GM18873 (cell line): ENCODE results near the gene CACNA2D1.

ENCODE experiments used
- ATAC-seq: cut with Tn5 transposase; IDR thresholded peaks from one replicate; pipeline ENCODE4 v1.9.1; 2021; ENCODE audit warnings: mild to moderate bottlenecking, moderate library complexity, moderate number of reproducible peaks; ENCODE audit not compliant: unreplicated experiment, low FRiP score

Gene CACNA2D1

DNA sequence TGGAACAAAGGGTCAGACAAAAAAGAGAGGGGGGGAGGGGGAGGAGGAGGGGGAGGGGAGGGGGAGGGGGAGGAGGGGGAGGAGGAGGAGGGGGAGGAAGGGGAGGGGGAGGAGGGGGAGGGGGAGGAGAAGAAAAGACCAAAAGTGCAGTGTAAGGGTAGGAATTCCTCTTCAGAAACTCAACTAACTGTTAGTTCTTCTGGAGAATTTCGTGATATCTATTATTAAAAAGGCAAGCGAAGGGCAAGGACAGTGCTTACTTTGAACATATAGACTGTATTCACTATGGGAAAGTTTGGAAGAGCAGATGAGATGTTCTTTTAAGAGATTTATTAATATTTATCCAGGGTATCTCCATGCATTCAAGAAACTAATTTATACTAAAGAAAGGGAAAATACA lies 258.1 kb downstream of the CACNA2D1 start:
- no peak for ATAC-seq

DNA sequence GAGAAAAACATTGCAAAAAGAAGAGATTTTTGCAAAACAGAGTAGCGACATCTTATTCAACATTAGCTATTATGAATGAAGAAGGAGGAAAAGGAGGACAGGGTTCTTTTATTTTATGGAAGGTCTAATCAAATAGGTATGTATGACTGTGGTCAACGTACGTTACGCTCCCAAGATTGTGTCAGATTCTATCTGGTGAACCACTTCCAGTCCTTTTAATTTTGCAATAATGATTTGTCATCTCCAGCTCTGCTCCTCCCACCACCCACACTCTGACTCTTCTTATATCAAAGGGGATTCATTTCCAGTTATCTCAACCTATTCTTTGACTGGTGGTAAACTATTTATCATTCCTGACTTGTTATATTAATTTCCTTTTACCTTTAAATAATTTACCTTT lies 259.9 kb downstream of the CACNA2D1 start:
- no peak for ATAC-seq

DNA sequence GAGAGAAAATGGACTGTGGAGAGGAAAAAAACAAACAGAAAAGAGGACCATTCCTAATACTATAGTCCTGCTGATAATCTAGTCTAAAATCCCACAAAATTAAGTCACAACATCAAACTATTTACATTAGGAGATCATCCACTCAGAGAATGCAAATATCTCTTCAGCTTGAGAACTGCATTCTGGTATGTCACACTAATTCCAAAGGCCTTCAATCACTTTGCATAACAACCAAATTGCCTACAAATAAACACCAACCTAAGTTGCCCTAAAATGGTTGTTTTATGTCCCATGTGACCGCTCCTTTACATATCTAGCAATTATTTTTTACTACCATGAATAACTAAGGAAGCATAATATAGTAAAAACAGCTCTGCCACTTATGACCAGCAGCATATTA lies 264.3 kb downstream of the CACNA2D1 start:
- ATAC-seq: no peak

DNA sequence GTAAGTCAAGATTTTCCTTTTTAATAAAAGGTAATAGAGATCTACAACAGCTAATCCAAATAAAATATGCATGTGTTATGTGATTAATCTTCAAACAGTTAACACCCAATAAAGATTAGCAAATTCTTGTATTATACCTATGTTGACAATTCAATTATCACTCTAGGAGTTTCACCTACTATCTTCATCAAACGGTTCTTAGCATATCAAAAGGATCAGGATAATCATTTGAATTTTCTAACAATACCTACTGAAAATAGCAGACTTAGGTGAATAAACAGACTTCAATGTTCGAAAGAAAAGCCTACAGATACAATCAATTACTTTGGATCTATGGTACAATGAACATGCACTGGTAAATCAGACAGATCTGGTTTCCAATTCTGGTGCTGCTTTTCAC lies 268.3 kb downstream of the CACNA2D1 start:
- ATAC-seq: no peak

DNA sequence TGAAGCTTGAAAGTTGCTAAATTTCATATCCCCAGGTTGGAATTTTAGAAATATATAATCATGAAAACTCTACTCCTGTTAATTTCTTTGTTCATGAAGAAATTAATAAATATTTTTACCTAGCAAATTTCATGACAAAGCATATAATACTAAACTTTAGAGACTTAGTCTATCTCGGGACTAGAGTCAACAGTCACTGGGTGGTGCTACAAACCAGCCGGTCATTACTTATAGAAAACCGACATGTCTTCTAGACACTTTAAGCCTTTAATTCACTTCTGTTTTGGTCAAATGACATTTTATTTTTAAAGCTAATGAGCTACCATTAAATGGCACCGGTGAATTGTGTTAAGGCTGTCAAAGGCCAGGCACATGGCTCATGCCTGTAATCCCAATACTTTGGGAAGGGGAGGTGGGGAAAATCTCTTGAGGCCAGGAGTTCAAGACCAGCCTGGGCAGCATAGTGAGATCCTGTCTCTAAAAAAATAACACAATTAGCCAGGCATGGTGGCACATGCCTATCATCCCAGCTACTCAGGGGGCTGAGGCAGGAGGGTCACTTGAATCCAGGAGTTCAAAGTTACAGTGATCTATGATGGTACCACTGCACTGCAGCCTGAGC lies 270.1 kb downstream of the CACNA2D1 start:
- no peak for ATAC-seq

DNA sequence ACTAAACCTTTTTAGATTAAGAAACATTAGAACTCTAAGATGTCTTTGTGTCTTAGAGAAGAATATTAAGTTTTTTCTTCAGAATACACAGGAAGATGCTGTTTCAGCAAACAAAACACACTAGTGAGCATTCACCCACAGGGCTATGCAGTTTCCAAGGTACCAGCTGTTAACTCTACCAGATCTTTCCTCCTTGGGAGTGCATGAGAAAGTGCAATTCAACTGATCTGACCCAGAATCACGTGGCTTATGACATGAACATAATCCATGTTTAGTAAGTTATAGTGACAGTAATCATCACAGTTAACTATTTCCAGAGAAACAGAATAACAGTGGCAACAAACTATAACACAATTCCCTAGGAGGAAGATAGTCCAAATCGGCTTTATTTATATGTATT lies 270.7 kb downstream of the CACNA2D1 start:
- ATAC-seq: no peak

DNA sequence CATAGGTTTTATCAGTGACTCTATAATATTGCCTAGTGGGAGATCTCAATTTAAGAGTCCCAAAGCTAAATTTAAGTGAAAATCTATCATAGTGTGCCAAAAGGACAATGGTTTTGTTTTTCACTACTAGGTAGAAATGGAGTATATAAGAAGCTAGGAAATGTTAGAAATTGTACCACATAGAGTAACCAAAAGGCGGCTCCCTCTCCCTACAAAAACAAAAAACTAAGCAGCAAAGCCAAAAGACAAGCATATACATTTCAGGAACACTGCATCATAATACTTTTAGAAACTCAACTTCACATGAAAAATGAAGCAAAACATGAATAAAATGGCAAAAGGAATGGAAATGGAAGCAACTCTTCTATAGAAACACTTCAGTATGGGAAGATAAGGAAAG lies 271.6 kb downstream of the CACNA2D1 start:
- ATAC-seq: no peak

DNA sequence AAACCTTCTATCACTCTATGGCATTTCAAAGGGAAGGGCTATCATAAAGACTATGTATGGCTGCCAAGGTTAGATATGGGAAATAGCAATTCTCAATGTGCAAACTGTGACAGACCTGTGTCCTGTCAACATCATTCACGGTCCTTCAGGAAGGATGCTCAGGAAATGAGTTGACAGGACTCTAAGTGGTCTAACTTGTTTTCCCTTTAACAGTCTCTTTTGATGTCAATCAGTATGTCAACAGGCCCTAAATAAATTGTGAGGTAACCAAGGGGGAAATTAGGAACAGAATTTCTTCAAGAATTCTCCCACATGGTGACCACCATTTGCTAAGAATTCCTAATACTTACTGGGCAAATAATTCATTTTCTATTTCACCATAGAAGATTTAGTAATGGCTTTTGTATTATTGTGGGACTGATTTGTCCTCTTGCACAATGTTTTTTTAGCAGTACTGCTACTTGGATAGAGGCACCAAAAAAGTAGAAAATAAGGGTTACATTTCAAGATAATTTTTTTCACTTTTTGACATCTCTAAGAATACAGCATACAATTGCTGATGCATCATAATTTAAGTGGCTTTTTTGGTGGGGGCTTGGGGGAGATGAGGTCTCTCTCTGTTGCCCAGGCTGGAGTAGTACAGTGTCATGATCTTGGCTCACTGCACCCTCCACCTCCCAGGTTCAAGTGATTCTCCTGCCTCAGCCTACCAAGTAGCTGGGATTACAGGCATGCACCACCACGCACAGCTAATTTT lies 275.8 kb downstream of the CACNA2D1 start:
- ATAC-seq: no peak

DNA sequence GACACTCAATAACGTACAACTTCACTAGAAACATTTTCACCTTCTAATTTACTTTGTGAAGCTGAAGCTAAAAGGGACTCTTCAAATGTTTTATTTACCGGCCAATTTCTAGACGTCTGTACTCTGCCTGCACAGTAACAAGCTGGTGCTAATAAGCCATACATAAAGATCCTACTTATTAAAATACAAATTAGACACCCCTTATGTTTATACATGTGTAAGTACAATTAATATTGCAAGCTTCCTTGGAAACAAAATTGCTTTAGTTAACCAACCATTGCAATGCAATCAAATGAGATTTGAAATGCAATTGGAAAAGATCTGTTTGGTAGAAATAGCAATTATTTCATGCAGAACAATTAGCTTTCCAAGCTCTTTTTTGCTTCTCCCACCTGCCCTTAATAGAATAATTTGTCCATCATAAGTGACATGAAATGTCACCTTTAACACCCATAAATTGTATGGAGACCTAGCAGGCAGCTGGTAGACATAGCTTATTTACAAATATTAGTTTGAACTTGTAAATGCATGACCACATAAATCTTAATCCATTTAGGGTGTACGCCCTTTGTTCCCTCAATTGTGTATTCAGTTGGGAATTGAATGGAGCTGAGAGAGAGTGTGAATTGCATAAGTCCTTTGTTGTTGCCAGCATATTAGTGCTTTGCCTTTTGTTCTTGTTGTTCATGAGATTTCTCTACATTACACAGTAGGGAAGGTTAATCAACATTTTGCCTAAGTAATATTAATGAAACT lies 277.1 kb downstream of the CACNA2D1 start:
- no peak for ATAC-seq

DNA sequence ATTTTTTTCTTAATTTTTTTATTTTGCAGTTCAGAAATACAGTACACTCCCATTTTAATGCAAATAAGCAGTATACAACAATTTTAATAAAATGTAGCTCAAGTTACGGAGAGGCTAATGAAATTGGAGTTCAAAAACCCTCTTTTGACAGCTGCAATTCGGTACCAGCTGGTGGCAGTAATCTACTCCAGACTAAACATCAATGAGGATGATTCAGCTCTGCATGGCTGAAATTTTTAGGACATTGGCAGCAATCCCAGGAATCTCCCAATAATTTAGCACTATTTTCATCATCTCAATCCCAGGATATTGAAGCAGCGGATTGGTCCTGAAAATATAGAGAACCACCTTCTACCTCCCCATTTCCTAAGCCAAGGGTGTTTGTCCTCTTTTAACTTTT lies 278.8 kb downstream of the CACNA2D1 start:
- ATAC-seq: no peak

DNA sequence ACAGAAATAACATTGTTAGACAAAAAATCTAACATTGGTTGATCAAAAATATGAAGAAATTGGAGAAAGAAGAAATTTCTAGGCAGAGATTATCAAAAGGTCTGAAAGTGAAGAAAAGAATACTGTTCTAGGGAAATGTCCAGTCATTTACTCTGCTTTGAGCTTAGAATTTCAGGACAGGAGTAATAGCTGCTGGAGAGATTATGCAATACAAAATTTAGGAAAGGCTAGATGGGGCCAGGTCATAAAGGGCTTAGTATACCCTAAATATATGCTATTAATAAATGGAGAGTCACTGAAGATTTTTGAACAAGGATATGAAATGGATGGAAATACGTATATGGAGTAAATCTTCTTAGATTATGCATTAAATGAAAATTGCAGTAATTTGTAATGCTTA lies 279.2 kb downstream of the CACNA2D1 start:
- no peak for ATAC-seq

DNA sequence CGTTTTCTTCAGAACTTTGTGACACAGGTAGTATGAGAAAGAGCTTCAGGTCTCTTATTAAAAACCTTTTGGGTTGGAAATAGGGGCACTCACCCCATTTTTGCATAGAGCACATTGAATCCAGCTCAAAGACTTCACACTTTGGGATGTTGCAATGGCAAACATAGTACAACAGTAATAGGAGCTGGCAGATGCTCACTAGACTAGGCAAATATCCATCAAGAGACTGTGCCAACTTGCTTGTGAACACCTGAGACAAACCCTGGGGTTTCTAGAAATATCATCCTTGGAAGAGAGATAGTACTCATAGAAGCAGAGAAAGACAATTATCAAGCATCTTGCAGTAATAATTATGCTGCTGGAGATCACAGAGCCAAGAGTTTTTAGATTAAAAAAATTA lies 280.0 kb downstream of the CACNA2D1 start:
- ATAC-seq: no peak

DNA sequence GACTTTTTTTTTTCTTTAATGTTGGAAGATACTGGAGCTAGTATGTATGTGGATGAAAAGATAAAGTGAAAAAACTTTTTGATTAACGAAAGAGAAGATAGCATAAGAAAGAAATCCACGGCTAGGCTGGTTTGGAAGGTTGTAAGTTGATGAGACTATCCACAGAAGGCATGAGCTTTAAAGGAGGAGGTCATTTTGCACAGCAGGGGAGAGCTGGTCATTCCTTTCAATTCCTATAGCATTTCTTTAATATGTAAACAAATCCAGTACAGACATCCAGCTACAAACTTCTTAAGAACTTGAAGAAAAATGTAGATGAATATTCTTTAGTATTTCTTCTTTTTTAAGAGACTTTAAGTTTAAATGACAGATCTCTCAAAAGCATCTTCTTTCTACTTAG lies 281.3 kb downstream of the CACNA2D1 start:
- no peak for ATAC-seq

DNA sequence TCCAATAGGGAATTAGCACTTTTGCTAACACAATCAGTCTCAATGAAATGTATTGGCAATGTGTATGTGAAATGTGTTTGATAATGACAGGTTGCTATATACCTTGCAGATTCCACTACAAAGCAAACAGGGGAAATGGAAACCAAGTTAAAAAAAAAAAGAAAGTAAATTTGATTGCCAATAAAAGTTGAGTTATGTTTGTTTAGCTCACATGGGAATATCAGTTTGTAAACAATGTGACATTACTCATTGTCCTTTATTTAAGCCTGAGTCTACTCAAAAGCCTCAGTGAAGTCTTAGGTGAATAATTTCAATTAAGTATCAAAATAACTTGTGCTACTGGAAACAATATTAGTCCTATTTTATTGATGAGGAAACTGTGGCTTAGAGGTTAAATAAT lies 285.2 kb downstream of the CACNA2D1 start:
- no peak for ATAC-seq

DNA sequence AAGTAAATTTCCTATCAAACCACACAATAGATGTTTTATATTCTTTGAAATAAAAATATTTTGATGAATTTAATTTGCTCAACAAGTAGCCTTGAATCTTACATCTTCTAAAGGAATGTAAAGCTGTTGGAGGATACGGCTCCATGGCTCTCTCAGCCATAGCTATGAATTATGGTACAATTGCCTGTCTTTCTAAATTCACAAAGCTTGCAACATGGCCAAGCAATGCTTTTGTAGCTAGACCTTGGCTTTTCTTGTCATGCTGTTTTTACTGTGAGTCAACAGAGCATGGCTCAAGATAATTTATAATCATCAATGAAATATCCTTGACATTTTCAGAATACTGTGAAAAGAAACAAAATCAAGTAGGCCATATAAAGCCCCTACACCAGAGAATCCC lies 286.7 kb downstream of the CACNA2D1 start:
- ATAC-seq: no peak

DNA sequence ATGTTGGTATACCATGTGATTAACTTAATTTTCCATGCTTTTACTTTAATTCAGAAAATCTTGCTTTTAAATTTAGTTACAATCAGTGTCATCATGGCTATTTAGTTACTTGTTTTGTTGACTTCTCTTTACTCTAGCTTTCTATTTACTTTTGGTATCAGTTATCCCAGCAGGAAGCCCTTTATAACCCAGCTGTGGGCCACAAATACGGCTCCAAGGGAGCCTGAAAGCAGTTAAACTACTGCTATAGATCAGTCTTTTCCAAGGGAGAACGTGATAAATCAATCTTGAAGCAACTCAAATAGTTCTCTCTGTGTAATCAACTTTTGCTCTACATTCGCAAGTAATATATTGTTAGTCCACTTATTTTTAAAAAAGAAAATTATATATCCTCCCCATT lies 287.4 kb downstream of the CACNA2D1 start:
- ATAC-seq: no peak

DNA sequence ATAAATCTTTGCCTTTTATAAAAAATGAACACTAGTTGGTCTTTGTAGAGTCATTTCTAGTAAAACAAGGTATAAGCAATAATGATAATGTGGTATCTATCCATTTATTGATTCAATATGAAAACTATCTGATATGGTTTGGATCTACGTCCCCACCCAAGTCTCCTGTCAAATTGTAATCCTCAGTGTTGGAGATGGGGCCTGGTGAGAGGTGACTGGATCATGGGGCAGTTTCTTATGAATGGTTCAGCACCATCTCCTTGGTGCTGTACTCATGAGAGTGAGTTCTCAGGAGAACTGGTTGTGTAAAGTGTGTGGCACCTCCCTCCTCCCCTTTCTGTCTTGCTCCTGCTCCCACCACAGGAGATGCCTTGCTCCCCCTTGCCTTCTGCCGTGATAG lies 288.8 kb downstream of the CACNA2D1 start:
- no peak for ATAC-seq

DNA sequence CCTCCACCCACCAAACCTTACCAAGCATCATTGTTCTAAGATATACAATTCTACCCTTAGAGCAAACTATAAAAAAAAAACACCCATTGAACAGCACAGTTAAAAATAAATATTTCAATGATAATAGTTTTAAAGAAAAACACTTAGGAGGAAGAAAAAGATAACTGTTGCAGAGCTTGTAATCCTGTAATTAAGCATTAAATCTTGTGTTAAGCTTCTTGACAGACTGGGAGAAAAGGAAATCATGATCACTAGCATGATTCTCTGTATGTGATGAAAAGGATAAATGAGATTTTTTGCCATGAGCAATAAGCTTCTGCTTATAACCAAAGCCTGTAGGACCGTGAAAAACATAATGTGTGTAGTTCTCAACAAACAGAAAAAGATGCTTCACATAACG lies 289.8 kb downstream of the CACNA2D1 start:
- ATAC-seq: no peak

DNA sequence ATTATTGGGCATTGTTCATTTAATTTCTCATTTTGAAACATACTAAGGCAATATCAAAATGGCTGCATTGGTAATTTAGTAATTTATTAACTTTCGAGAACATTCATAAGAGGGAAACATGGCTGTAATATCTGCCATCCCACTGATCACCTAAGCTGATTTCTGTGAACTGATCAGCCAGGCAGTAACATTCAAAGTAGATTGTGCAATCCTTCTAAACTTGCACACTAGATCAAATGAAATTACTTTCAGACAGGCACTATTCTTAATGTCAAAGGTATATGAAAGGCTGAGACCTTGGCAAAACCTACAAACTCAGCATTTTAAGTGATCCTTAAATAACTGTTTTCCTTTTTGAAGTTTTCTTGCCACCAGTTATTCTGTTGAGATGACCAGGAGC lies 290.7 kb downstream of the CACNA2D1 start:
- no peak for ATAC-seq

DNA sequence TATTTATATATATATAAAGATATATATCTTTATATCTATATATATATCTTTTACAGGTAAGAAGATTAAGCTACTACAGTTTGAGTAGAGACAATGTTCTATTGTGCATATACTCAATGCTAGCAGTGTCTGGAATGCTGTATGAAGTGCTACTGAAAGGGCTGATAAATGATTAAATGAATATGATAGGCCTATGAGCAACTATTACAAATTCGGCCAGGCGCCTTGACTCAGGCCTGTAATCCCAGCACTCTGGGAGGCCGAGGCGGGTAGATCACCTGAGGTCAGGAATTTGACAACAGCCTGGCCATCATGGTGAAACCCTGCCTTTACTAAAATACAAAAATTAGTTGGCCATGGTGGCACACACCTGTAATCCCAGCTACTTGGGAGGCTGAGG lies 297.1 kb downstream of the CACNA2D1 start:
- no peak for ATAC-seq

DNA sequence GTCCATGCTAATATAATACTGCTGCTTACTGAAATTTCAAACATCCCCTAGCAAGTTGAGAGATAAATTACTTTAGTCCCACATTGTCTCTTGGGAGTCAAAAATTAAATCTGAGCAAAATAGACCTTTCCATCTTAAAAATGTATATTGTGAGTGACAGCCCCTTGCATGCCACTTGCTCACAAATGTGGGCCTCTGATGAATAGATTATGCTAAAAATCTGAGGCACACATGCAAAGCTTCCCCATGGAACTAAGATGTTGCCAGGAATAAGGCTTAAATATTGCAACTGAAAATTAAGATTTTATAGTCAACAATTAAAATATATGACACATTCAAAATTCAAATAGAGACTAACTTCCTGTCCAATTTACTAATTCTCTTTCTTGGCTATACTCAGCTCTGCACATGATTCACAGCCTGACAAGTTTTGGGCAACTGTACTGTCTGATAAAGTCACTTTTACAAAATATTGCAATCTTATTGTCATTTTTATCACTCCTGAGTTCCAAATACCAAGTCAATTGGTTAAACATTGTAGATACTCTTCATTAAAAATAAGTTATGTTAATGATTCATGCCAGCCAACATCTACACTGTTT lies 301.2 kb downstream of the CACNA2D1 start:
- no peak for ATAC-seq
